Mucosa of gallbladder (tissue), 1 donor: Measurements from ENCODE around the gene CDH4. TPM values are rescaled to one million over a fixed set of nuclear protein-coding genes. Genes with fewer than 3 reads are reported as not detected.
"Not testable (repeated sequence)": the region's sequence is repeated elsewhere in the genome, so short reads cannot be mapped to it uniquely, and the experiment has no call there.

ENCODE experiments used
- DNase-seq: peaks from one replicate; pipeline ENCODE4 v3.0.0-alpha.2; 2020; ENCODE audit warnings: low spot score
- total RNA-seq: library from RNA; stranded (reverse); gene quantifications from one replicate; pipeline ENCODE4 v1.2.1, GENCODE V29; 2021
- donor health status: DM: no; HTN: no; CAD: no.

Gene CDH4
- total RNA-seq, 1 donor from 2014 or later = 3.5 TPM

DNA sequence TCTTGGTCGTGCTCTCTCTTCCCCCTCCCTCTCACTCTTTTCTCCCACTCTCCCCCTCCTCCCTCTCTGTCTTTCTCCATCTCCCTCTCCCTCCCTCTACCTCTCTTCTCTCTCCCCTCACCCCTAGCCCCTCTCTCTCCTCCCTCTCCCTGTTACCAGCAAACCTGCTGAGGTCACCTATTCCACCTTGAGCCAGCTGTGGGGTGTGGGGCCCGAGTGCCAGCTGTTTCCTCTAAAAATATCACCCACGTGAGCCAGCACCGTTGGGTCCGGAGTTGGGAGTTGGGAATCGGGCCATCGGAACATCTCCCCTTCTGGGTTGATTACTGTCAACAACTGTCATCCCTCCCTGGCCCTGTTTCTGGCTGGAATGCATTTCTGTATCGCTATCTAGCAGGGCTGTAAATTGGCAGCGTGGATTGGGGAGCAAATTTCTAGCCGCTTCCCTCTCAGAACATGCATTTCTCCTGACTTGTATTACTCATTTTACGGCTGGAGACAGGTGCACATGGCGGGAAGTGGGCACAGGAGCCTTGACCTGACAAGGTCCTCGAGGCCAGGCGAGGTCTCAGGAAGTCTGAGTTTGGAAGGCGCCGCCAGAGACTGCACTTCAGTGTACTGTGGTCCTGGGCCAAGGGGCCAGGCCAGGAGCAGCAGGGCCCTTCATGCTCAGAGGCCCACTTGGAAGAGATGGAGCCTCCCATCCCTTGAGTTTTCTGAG is 165.3 kb downstream of the CDH4 start:
- DNase-seq = no peak

DNA sequence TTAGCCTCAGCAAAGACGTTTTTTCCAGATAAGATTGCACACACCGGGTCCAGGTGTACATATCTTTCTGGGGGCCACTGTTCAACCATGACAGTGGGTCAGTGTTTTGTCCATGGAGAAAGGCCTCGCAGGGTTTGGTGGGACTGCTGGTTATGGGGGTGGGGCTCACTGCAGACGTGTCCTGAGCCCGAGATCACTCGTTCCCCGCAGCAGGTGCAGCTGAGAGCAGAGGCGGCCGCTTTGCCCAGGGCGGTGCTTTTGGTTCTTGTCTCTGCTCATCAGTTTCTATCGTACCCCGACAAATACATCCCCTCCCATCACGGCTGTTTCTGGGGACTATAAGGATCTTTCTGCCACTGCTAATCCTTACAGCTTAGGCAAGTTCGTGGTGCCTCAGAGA is 166.9 kb downstream of the CDH4 start:
- no peak for DNase-seq

DNA sequence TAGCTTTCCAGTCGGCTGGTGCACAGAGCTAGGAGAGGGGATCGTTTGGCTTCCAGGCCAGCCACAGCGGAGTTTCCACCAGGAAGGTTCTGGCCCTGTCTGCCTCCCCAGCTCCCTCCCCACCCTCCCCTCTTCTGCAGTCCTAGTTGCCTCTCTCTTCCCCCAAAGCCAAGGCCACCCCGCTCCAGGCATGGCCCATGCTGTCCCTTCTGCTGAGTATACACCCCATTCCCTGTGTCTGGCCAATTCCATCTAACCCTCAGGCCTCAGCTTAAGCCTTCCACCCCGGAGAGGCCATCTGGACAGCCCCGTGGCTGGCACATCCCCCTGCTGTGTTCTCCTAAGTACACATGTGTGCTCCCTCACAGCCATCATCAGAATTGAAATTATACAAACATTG is 167.4 kb downstream of the CDH4 start:
- no peak for DNase-seq

DNA sequence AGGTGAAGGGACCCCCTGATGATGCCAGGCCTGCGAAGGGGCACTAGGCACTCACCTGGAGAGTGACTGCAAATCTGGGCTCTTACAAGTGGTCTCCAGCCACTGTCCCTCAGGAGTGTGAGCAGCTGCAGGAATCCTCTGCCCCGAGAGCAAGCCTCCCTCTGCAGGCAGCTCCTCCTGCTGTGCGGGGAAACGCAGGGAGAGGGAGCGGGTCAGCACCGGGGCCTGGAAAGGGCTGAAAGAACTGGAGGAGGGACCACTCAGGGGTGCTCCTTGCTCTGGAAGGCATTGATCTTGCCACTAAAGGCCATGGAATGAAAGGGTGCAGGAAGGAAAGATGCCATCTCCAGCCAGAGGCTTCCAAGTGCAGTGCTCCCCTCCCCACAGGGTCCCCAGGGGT is 168.0 kb downstream of the CDH4 start:
- DNase-seq = no peak

DNA sequence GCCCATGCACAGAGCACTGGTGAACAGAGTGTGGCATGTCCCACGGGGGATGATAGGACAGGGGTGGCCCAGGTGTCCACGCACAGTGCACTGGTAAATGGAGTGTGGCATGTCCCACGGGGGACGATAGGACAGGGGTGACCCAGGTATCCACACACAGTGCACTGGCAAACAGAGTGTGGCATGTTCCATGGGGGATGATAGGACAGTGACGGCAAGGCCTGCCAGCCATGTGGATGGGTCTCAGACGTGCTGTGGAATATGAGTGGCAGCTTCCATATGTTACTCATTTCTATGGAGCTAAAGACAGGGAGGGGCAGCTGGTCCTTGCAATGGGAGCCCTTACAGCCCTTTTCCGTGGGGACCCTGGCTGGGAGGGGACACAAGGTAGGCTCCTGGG is 168.7 kb downstream of the CDH4 start:
- no peak for DNase-seq

DNA sequence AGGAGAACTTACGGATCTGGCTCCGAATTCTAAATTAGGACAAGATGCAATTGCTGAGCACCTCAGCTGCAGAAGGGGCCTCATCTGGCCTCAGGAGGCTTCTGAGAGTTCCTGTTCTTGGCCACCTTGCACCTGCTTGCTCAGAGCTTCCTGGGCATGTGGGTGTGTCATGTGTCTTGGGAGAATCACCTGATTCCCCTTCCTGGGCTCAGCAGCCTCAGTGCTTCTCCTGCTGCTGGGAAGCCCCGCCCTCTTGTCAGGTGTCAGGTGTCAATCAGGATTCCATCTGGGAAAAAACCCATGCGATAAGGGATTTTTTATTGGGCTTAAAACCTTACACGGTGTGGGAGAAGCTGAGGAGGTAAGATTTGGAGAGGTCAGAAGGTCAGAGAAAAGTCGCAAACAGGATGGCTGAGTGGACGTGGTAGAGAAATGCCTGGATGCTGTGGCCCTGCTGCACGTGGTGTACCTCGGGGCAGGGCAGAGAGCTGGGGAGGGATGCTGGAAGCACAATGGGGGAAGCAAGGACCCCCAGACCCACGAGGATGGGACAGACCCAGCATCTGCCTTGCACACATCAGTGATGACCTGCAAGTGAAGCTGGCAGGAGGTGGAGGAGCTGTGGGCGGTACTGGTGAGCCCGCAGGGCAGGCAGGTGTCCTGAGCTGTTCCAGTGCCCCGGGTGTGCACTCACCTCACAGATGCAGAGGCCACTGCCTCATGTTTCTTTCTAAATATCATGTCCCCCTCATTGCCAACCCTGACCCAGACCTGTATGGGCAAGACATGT is 170.8 kb downstream of the CDH4 start:
- DNase-seq = no peak

DNA sequence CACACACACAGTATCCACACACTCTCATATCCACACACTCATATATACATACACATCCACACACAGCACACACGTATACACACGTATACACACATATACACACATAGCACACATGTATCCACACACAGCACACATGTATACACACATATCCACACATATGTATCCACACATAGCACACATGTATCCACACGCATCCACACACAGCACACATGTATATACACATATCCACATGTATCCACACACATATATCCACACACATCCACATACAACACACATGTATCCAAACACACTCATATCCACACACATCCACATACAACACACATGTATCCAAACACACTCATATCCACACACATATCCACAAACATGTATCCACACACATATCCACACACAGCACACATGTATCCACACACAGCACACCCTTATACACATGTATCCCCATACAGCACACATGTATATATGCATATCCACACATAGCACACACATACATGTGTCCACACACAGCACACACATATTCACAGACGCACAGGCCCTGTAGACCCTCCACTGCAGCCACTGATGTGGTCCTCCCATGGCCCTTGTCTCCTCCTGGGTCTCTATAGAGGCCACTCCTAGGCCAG is 172.1 kb downstream of the CDH4 start:
- DNase-seq = no peak

DNA sequence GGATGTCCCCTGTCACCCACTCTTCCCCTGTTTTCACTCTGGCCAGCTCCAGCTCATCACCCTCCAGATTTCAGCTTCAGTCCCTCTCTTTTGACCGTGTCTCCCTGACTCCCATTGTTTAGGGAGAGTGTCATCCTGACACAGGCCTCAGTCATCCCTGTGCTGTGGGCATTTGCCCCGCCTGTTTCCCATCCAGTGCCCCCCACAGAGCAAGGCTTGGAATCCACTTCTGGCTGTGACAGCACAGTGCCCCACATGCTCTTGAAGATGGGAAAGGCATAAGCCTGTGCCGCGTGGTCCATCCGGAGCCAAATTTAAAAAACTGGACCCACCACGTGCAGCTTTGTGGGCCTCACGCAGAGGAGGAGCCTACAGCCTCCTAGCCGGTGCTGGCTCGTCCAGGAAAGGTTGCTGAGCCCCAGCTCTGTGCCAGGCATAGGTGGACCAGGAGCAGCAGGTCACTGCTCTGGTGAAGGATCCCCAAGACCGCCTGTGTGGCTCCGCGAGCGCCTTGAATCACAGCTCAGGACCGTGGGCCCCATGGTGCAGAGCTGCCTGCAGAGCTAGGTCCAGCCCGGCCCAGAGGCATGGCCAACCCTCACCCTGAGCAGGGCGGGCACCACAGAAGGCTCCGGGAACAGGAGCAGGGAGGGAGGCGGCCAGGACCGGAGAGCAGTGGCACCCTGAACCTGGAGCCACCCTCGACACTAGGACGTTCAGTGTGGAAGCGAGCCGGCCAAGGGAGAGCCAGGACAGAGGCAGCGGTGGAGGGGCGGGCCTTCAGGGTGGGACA is 172.8 kb downstream of the CDH4 start:
- no peak for DNase-seq

DNA sequence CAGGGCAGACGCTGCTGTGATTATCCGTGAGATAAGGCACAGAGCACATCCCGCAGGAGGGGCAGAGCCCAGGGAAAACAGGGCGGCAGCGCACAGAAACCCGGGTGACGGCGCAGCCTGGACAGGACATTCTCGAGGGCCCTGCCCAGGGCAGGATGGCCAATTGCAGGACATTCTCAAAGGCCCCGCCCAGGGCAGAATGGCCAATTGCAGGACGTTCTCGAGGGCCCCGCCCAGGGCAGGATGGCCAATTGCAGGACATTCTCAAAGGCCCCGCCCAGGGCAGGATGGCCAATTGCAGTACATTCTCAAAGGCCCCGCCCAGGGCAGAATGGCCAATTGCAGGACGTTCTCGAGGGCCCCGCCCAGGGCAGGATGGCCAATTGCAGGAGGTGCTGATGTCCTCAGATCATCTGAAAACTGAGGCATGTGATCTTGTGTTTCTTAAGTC is 173.5 kb downstream of the CDH4 start:
- DNase-seq = not testable (repeated sequence)

DNA sequence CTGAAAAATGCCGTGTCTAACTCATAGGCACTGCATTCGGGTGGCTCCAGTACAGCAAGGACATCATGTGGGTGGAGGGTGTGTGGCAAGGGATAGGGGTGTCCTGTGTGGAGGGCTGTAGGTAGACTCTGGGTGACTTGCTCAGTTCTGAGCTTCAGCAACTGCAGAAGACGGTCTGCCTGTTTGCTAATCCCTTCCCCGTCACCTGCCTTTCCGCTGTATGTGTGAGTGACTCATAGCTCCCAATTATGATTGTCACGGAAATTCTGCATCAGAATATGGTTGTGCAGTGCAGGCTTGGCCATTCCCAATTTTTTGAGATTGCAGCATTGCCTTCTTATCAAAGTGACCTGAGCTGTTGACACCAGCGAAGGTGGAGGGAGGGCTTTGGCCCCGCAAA is 174.3 kb downstream of the CDH4 start:
- DNase-seq = no peak

DNA sequence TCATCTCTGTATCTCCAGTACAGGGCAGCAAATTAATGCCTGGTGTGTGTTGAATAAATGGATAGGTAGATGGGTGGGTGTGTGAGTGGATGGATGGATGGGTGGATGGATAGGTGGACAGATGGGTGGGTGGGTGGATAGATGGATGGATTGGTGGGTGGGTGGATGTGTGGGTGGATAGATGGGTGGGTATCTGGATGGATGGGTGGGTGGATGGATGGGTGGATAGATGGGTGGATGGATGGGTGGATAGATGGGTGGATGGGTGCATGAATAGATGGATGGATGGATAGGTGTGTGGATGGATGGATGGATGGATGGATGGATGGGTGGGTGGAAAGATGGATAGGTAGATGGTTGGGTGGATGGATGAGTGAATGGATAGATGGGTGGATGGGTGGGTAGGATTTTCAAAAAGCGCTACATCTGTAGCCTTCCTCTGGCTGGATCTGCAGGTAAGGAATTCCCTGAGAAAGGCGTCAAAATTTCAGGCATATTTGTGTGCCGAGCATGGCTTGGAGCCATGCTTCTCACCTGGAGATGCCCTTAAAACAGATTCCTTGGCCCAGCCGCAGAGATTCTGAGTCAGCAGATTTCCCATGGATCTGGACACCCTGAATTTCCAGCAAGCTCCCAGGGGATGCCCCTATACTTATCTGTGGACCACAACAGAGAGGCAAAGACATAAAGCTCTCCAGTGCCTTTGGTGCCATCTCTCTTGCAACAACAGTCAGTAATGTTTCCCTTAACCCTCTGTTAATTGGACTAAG is 177.6 kb downstream of the CDH4 start:
- no peak for DNase-seq

DNA sequence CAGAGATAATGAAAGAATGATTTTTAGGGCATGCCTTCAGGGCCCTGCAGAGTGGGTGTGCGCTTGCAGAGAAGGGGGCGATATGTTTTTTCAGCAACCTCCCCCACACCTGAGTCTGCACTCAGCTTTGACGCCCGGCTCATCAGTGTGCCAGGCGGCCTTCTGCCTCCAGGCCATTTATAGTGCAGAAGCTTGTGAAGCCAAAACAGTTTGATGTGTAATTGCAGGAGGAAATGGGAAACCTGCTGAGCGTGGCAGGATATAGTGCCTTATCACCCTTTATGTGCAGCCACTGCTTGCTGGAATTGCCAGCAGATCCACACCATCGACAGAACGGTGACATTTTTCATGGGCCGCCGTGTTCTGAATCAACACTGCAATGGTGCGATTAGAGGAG is 178.2 kb downstream of the CDH4 start:
- no peak for DNase-seq

DNA sequence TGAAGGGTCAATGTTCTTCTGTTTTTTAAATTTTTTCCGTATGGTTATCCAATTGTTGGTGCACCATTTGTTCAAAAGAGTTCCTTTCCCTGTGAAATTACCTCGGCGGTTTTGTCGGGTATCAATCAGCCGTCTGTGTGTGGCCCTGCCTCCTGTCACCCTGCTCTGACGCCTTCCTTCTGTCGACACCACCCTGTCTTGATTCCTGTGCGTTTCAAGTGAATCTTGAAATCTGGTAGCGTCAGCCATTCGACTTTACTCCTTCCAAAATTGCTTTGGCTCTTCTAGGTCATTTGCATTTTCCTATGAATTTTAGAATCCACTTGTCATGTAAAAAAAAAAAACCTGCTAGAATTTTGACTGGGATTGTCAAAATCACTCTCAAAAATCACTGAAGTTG is 181.1 kb downstream of the CDH4 start:
- DNase-seq = no peak

DNA sequence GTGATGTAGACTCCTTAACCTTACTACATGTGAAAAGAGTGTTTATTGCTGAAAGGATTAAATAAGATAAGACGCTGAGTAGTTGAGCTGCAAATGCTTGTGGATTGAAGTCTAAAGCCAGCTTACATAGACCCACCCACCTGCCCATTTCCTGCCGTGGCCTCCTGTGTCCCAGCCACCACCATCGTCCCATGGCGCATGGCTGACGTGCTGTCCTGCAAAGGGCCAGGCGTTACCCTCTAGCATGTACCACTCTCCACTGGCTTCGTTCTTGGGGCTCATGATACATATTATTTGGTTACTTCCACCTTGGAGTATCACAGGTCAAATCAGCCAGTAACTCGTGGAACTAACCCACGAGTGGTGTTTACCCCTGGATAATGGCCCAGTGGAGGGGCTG is 181.8 kb downstream of the CDH4 start:
- DNase-seq = no peak

DNA sequence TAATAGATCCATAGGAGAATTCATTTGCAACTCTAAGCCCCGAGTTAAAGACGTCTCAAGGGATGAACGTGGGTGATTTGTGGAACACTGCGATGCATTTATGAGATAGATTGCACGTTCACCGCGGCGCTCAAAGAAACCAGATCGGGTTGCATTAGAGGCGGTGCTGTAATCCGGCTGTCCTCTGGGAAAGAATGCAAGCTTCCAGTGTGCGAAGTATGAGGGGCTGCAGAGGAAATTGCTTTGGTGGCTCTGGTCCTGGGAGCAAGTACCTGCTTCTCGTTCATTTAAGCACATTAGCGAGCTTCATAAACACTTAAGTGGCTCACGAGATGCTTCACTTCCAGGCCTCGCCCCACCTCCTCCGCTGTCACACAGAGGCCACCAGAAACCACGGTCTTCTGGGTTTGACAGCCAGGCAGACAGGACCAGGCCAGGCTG is 182.3 kb downstream of the CDH4 start:
- DNase-seq = no peak

DNA sequence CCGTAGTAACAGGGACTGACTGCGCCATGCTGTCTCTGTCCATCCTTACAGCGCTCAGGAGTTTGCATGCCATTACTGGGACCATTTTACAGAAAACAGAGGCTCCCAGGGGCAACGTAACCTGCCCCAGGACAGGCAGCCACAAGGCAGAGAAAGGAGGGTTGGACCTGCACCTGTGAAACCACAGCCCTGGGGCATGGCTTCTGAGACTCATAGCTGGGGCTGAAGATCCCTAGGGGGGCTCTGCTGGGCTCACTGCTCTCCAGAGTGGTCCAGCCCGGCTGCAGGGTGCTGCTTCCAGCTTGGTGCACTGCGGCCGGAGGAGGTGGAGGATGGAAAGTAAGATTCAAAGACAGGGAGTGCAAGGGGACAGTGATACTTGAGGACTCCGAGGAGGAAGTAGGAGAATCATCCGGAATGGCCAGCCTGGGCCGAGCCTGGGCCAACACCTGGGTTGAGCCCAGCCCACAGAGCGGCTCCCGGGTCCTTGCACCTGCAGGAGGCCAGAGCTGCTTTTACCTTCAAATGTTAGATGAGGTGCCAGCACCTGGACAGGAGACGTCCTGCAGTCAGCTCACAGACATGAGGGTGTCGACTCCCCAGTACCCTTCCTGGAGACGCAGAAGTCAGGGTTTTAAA is 183.2 kb downstream of the CDH4 start:
- DNase-seq = no peak

DNA sequence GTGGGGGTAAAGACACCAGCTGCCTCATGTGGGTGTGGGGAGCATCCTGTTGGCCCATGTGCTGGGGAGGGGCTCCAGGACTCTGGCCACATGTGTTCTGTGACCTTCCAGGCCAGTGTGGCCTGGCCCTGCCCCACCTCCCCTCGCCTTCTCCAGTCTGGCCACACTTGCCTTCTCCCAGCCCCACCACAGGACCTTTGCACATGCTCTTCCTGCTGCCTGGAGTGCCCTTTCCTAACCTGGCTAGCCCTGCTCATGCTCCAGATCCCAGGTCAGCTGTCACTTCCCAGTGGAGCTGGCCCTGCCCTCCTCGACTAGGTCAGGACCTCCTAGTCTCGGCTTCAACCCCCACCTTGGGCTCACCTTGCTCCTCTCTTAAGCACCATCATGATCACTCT is 183.8 kb downstream of the CDH4 start:
- DNase-seq = no peak

DNA sequence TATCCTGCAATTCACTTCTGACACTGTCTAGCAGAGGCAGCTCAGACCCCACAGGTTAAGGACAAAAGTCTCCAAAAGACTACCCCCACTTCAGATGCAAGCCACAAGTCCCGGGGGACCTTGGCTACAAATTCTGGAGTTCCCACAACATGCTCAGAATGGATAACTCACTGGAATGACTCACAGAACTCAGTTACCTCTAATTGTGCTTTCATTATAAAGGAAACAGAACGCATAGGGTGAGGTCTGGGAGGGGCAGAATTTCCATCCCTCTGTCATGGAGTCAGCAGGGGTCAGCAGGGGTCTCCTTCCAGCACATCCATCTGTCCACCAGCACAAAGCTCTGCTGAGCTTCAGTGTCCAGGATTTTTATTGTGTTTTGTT is 184.2 kb downstream of the CDH4 start:
- DNase-seq = no peak

DNA sequence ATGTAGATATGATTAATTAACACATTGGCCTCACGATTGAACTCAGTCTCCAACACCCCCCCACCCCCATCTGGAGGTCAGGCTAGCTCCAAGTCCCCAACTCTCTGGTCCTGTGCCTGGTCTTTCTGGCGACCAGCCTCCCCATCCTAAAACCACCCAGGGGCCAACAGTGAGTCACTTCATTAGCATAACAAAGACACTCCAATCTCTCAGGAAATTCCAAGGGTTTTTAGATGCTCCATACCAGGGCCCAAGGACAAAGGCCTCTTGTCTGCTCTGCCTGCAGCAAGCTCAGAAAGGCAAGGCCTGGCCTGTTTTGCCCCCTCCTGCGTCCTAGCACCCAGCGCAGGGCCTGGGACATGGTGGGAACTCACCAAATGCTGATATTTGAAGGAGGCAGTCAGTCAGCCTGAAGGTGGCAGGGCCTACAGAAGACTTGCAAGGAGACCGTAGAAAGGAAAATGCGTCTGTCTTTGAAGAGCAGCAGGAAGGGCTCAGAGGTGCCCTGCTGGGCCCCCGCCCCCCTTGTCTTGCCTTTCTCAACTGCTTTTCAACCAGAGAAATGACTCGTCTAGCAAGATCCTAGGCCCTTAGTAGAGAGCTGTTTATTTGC is 184.7 kb downstream of the CDH4 start:
- DNase-seq = no peak
